Stimulated activated CD8-positive, alpha-beta memory T cell treated with anti-CD3 and anti-CD28 coated beads, Interleukin-15, amount 100 ng/mL, for 24 hours (primary cell): ENCODE data around the gene FIZ1.

ENCODE experiments used
- DNase-seq: peaks from one replicate; pipeline ENCODE4 v3.0.0-alpha.2; 2020; ENCODE audit warnings: low read depth

FIZ1 gene

DNA sequence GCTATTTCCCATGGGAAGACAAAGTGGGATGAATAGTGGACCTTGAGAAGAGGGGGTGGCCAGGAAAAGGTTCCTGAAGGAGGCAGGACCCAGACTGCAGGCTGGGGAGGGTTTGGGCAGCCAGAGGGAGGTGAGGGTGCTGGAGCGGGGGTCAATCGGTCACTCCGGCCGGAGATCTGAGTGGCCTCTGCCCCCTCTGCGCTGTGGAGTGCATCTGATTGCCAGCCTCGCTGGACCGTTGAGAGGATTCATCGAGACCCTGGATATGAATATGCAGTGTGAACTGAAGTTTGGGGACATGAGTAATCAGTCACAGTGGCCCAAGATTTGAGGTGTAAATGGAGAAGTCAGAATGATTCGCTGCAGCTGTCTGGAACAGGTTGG, 36.0 kb upstream of the FIZ1 start:
- no peak for DNase-seq

DNA sequence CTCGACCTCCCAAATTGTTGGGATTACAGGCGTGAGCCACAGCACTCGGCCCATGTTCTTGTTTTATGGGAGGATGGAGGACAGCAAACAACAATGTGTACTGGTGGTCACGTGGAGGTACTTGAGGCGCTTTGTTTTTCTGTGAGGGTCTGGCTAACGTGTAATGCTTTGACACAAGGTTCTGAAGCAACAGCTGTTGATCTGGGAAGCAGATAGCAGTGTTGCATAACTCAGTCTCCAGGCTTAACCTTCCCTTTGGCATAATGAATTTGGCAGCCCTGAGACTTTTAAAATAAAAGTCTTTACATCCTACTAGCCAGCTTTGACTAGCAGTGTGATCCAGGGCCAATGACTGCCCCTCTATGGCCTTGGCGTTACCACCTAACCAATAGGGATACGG, 34.5 kb upstream of the FIZ1 start:
- no peak for DNase-seq

DNA sequence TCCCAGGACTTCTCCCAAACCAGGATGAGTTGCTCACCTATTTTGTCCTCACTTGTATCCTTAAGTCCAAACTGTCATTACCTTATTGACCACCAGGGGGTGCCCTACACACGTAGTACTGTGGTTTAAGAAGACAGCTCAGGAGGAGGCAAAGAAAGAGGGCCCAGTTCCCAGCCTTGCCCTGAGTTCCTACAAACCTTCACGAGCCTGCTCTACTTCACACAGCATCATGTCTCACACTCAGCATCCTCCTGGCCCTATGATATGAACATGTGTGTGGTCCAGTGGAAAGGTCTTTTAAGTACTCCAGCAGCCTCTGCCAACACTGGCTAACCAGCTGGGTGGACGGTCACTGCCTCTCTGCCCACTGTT, 33.1 kb upstream of the FIZ1 start:
- no peak for DNase-seq

DNA sequence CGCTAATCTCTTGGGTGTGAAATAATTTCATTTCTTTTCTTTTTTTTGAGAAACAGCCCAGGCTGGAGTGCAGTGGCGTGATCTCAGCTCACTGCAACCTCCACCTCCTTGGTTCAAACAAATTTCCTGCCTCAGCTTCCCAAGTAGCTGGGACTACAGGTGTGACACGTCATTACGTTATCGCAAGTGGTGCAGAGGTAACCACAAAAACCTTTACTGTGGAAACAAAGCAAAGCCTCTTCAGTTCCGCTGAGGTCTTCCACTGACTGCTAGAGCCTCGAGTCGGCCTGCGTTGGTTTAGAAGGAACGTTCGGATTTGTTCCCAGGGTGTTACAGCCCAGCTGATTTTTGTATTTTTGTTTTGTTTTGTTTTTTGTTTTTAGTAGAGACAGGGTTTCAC, 27.0 kb upstream of the FIZ1 start:
- no peak for DNase-seq

GRCh38 chr19:55625004-55625326, 25.6 kb upstream of the FIZ1 start:
- no peak for DNase-seq

GRCh38 chr19:55624109-55625003, 25.0 kb upstream of the FIZ1 start, which contains the start of gene ZNF784:
Gene ZNF784, minus strand, starts transcription at chr19:55624566. Its CDS starts 5 bp downstream, at chr19:55624561.
- DNase-seq = peak; percentile 90

GRCh38 chr19:55623561-55623960, 24.2 kb upstream of the FIZ1 start:
- no peak for DNase-seq

DNA sequence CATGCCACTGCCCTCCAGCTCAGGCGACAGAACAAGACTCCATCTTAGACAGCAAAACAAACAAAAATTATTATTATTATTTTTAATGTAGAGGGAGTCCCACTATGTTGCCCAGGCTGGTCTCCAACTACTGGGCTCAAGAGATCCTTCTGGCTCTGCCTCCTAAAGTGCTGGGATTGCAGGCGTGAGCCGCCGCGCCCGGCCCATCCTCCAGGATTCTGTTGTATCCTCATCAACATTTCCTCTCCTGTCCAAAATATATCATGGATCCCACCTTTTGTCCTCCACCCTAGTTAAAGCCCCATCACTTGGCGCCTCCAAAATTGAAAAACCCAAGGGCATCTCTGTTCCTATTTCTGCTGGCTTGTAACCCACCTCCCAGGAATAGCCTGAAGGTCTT, 23.8 kb upstream of the FIZ1 start:
- no peak for DNase-seq

GRCh38 chr19:55622242-55622969, 23.1 kb upstream of the FIZ1 start:
- DNase-seq = no peak

- DNase-seq = no peak
Observed at GRCh38 chr19:55621673-55622231, 22.4 kb upstream of the FIZ1 start.

DNA sequence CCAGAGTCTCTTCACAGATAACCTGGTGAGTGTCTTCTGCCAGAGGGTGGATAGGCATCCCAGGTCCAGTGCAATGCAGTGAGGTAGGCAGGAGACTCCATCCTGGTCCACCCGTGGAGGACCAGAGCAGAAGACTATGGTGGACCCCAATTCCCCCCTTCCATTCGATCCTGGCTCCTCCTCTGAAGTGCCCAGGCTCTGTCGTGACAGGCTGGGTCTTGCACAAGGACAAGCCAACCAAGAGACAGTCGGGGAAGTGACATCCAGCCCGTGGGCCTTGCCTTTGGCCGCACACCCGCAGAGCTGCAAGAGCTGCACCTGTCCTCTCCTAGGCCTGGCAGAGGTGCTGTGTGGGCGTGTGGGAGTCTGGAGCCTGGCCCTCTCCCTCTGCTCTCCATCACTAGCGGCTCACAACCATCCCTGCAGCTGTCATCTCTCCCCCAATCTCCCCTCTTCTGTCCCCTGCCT, 21.9 kb upstream of the FIZ1 start:
- DNase-seq = no peak

DNA sequence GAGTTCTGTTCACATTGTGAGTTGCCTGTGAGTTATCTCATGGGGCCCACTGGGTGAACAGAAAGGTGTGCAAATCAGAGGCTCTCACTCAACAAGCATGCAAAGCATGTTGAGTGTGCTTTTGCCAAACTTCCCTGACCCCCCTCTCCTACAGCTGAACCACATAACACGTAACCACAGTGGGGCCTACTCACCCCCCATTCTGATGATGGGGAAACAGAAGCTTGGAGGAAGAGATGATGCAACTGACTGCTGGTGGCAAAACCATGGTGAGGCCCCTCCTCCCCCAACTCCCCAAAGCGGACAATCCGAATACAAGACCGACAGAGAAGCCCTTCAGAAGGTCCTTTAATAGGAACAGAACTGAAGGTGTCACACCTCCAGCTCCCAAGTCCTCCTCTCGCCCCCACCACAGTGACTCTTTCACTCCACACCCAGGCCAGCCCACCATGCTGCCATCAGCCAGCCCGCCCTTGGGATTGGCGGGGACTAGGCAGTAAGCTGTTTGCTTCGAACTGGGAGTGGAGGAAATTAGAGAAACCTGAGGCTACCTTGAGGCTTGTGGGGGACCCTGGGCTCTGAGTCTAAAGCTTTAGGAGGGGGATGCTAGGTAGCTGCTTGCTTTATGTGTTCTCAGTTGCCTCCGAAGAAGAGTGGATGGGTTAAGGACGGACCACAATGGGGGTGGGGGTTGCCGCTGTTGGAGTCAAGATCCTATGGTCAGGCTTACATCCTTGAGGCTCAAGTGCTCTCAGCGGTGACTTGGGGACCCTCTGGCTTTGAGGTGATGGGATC, 21.3 kb upstream of the FIZ1 start:
- no peak for DNase-seq

DNA sequence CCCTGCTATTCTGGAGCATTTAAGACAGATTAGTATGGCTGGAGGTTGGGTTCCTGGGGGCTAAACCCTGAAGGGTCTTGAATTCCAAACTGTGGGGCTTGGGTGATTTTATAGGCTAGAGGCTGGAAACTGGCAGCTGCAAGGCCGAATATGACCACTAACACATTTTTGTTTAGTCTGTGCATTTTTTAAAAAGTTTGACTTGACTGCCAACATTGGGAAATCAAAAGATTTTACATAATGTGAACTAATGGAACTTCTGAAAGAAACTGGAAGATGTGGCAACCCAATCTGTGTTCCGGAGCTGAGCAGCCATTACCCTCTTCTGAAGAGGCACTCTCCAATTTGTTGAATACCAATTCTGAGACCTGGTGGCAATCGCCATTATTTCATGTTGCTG, 20.0 kb upstream of the FIZ1 start:
- no peak for DNase-seq

GRCh38 chr19:55618426-55618825, 19.1 kb upstream of the FIZ1 start:
- no peak for DNase-seq

GRCh38 chr19:55617426-55617825, 18.1 kb upstream of the FIZ1 start:
- DNase-seq = no peak

- no peak for DNase-seq
Observed at GRCh38 chr19:55616395-55616875, 17.1 kb upstream of the FIZ1 start.

DNA sequence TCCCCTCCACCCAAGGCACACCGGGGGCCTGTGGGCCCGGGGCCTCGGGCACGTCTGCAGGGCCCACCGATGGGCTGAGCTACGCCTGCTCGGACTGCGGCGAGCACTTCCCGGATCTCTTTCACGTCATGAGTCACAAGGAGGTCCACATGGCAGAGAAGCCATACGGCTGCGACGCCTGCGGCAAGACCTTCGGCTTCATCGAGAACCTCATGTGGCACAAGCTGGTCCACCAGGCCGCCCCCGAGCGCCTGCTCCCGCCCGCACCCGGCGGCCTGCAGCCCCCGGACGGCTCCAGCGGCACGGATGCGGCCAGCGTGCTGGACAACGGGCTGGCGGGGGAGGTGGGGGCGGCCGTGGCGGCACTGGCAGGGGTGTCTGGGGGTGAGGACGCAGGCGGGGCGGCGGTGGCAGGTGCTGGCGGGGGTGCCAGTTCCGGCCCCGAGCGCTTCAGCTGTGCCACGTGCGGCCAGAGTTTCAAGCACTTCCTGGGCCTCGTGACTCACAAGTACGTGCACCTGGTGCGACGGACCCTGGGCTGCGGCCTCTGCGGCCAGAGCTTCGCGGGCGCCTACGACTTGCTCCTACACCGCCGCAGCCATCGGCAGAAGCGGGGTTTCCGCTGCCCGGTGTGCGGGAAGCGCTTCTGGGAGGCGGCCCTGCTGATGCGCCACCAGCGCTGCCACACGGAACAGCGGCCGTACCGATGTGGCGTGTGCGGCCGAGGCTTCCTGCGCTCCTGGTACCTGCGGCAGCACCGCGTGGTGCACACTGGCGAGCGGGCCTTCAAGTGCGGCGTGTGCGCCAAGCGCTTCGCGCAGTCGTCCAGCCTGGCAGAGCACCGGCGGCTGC, 16.5 kb upstream of the FIZ1 start:
- DNase-seq = no peak

DNA sequence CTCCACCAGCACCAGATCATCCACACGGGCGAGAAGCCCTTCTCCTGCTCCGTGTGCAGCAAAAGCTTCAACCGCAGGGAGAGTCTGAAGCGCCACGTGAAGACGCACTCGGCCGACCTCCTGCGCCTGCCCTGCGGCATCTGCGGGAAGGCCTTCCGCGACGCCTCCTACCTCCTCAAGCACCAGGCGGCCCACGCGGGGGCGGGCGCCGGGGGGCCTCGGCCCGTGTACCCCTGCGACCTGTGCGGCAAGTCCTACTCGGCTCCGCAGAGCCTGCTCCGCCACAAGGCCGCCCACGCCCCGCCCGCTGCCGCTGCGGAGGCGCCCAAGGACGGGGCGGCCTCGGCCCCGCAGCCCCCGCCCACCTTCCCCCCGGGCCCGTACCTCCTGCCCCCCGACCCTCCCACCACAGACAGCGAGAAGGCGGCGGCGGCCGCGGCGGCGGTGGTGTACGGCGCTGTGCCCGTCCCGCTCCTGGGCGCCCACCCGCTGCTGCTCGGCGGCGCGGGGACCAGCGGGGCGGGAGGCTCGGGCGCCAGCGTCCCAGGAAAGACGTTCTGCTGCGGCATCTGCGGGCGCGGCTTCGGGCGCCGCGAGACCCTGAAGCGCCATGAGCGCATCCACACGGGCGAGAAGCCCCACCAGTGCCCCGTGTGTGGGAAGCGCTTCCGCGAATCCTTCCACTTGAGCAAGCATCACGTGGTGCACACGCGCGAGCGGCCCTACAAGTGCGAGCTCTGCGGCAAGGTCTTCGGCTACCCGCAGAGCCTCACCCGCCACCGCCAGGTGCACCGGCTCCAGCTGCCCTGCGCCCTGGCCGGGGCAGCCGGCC, 15.6 kb upstream of the FIZ1 start:
- no peak for DNase-seq

- no peak for DNase-seq
Observed at GRCh38 chr19:55613930-55614710, 14.8 kb upstream of the FIZ1 start.
